ENCODE measurements around the gene ASTN2. TPM values are rescaled to one million over a fixed set of nuclear protein-coding genes. Genes with fewer than 3 reads are reported as not detected.

ASTN2 gene
- total and polyA plus RNA-seq, 2 experiments from 2014 or later, result 7.0 to 24.6 TPM

DNA sequence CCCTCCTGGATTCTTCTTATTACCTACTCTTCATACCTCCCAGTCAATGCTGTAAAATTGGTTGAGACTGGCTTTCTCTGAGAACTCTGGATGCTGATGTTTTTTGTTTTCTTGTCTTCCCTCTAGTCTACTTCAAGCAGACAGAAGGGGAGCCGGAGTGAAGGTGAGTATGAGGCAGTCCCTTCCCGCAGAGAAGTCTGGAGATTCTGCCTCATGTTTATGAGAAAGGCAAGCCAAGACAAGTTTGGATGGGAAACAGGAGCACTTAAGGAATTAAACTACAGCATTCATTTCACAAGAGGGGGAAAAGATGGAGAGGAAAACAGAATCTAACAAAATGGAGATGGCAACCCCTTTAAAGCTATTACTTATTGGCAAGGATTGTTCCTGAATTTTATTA, 481.6 kb downstream of the ASTN2 start (continued):
- TF ChIP-seq, protein P1, sequence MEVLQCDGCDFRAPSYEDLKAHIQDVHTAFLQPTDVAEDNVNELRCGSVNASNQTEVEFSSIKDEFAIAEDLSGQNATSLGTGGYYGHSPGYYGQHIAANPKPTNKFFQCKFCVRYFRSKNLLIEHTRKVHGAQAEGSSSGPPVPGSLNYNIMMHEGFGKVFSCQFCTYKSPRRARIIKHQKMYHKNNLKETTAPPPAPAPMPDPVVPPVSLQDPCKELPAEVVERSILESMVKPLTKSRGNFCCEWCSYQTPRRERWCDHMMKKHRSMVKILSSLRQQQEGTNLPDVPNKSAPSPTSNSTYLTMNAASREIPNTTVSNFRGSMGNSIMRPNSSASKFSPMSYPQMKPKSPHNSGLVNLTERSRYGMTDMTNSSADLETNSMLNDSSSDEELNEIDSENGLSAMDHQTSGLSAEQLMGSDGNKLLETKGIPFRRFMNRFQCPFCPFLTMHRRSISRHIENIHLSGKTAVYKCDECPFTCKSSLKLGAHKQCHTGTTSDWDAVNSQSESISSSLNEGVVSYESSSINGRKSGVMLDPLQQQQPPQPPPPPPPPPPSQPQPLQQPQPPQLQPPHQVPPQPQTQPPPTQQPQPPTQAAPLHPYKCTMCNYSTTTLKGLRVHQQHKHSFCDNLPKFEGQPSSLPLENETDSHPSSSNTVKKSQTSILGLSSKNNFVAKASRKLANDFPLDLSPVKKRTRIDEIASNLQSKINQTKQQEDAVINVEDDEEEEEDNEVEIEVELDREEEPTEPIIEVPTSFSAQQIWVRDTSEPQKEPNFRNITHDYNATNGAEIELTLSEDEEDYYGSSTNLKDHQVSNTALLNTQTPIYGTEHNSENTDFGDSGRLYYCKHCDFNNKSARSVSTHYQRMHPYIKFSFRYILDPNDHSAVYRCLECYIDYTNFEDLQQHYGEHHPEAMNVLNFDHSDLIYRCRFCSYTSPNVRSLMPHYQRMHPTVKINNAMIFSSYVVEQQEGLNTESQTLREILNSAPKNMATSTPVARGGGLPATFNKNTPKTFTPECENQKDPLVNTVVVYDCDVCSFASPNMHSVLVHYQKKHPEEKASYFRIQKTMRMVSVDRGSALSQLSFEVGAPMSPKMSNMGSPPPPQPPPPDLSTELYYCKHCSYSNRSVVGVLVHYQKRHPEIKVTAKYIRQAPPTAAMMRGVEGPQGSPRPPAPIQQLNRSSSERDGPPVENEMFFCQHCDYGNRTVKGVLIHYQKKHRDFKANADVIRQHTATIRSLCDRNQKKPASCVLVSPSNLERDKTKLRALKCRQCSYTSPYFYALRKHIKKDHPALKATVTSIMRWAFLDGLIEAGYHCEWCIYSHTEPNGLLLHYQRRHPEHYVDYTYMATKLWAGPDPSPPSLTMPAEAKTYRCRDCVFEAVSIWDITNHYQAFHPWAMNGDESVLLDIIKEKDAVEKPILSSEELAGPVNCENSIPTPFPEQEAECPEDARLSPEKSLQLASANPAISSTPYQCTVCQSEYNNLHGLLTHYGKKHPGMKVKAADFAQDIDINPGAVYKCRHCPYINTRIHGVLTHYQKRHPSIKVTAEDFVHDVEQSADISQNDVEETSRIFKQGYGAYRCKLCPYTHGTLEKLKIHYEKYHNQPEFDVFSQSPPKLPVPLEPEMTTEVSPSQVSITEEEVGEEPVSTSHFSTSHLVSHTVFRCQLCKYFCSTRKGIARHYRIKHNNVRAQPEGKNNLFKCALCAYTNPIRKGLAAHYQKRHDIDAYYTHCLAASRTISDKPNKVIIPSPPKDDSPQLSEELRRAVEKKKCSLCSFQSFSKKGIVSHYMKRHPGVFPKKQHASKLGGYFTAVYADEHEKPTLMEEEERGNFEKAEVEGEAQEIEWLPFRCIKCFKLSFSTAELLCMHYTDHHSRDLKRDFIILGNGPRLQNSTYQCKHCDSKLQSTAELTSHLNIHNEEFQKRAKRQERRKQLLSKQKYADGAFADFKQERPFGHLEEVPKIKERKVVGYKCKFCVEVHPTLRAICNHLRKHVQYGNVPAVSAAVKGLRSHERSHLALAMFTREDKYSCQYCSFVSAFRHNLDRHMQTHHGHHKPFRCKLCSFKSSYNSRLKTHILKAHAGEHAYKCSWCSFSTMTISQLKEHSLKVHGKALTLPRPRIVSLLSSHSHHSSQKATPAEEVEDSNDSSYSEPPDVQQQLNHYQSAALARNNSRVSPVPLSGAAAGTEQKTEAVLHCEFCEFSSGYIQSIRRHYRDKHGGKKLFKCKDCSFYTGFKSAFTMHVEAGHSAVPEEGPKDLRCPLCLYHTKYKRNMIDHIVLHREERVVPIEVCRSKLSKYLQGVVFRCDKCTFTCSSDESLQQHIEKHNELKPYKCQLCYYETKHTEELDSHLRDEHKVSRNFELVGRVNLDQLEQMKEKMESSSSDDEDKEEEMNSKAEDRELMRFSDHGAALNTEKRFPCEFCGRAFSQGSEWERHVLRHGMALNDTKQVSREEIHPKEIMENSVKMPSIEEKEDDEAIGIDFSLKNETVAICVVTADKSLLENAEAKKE (CRISPR knock-in tag; IDR thresholded peaks at IDR 0.05), result no peak
- TF ChIP-seq EZH2phosphoT487 (IDR thresholded peaks at IDR 0.05; ENCODE audit: unreplicated experiment), result no peak
- TF ChIP-seq, protein P2, sequence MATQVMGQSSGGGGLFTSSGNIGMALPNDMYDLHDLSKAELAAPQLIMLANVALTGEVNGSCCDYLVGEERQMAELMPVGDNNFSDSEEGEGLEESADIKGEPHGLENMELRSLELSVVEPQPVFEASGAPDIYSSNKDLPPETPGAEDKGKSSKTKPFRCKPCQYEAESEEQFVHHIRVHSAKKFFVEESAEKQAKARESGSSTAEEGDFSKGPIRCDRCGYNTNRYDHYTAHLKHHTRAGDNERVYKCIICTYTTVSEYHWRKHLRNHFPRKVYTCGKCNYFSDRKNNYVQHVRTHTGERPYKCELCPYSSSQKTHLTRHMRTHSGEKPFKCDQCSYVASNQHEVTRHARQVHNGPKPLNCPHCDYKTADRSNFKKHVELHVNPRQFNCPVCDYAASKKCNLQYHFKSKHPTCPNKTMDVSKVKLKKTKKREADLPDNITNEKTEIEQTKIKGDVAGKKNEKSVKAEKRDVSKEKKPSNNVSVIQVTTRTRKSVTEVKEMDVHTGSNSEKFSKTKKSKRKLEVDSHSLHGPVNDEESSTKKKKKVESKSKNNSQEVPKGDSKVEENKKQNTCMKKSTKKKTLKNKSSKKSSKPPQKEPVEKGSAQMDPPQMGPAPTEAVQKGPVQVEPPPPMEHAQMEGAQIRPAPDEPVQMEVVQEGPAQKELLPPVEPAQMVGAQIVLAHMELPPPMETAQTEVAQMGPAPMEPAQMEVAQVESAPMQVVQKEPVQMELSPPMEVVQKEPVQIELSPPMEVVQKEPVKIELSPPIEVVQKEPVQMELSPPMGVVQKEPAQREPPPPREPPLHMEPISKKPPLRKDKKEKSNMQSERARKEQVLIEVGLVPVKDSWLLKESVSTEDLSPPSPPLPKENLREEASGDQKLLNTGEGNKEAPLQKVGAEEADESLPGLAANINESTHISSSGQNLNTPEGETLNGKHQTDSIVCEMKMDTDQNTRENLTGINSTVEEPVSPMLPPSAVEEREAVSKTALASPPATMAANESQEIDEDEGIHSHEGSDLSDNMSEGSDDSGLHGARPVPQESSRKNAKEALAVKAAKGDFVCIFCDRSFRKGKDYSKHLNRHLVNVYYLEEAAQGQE (IDR thresholded peaks at IDR 0.05; ENCODE audit: unreplicated experiment), result no peak

GRCh38 chr9:116929621-116930020, 485.2 kb downstream of the ASTN2 start:
- Mint-ChIP-seq H3K4me3 (no peak overlapping the region; the same call in 2 of the 3 replicates), H3K36me3 (ENCODE audit: low read depth) (no peaks in the 10 kb centered on the region), H3K9me3 (no peaks in the 10 kb centered on the region), H3K27me3 (ENCODE audit: insufficient read depth, low read depth, poor library complexity) (peaks cover 6% of the 10 kb centered on the region), H3K27ac (peak overlapping the region; percentile 96), H3K4me1 (peaks cover 59% of the 10 kb centered on the region)
- H3K27me3 ChIP-seq (ENCODE audit: insufficient read depth), result no peaks in the 10 kb centered on the region
- H3K36me3 ChIP-seq (ENCODE audit: insufficient read depth), result no peaks in the 10 kb centered on the region
- H4K20me1 ChIP-seq (replicated peaks; ENCODE audit: insufficient read depth), result no peaks in the 10 kb centered on the region
- TF ChIP-seq CREB1 (CRISPR knock-in tag; IDR thresholded peaks at IDR 0.05; ENCODE audit: low read depth), result no peak
- 0 out of 2 replicates have a peak, but pooled peaks cover 3% of the 10 kb centered on the region for H3F3A ChIP-seq (replicated peaks; ENCODE audit: low read depth)
- no peak overlapping the region for H3K4me3 ChIP-seq
- H3K79me2 ChIP-seq (replicated peaks; ENCODE audit: insufficient read depth), result no peaks in the 10 kb centered on the region
- no peak overlapping the region for H2AFZ ChIP-seq
- DNase-seq (ENCODE audit: low spot score) (no peak), ATAC-seq (no peak)
- H3K4me2 ChIP-seq, result peak overlapping the region; percentile 23
- H3K4me1 ChIP-seq (ENCODE audit: insufficient read depth), result peaks cover 34% of the 10 kb centered on the region
- peaks cover 24% of the 10 kb centered on the region for H3K9me2 ChIP-seq (ENCODE audit: insufficient read depth)
- H3K27ac ChIP-seq (ENCODE audit: low read depth), result peak overlapping the region; percentile 96

Measured in GM23338 (cell line).